GM19351 (cell line): Measurements from ENCODE around the gene ITPRIPL1.
A peak's percentile ranks its signal among the peaks of the same experiment; 100 is the strongest.
"Not testable (repeated sequence)": the region's sequence is repeated elsewhere in the genome, so short reads cannot be mapped to it uniquely, and the experiment has no call there.

Experiments used
- ATAC-seq: cut with Tn5 transposase; IDR thresholded peaks from one replicate; pipeline ENCODE4 v1.9.1; 2021; ENCODE audit warnings: mild to moderate bottlenecking, moderate library complexity; ENCODE audit not compliant: unreplicated experiment

Gene ITPRIPL1, protein sequence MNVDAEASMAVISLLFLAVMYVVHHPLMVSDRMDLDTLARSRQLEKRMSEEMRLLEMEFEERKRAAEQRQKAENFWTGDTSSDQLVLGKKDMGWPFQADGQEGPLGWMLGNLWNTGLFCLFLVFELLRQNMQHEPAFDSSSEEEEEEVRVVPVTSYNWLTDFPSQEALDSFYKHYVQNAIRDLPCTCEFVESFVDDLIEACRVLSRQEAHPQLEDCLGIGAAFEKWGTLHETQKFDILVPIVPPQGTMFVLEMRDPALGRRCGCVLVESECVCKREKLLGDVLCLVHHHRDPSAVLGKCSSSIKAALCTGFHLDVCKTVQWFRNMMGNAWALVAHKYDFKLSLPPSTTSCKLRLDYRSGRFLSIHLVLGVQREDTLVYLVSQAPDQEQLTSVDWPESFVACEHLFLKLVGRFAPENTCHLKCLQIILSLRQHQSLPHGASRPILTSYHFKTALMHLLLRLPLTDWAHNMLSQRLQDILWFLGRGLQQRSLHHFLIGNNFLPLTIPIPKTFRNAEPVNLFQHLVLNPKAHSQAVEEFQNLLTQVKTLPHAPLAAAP

DNA sequence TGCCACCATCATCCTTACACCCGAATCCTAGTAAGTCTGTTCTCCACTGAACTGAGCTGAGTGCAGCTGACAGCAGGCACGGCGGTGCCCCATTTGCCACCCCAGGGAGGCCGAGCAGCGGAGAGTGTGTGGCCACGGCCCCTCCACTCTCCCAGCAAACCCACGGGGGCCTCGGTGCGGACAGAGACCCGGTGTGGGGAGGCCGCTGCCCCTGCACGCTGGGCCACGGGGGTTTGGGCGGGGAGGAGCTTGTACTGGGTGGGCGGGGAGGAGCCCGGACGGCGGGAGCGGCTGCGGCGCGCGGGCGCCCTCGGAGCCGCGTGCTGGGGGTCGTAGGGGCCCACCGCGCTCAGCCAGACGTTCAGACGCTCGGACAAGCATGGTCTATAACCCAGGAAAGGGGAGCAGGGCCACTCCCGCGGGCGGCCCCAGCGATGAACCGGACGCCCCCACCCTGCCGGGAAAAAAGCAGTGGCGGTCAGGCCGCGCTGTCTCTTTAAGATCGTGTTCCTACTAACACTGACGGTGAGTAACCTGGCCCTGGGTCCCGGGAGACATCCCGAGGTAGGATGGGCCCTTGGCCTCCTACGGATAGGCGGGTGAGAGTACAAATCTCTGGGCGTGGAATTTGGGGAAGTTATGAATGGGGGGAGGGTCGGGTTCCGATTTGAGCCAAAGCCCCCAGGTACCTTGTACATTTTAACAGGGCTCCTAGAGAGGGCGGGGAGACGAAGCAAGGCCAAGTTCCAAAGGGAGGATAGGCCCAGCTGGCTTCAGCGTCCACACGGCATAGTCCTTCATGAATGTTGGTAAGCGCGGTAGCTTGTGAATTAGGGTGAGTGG lies at the start of gene ITPRIPL1:
ITPRIPL1 (plus strand) TSS at position 277 of the 843 bp plus-strand sequence; CDS start at position 800, 523 bp downstream.
- no peak for ATAC-seq

DNA sequence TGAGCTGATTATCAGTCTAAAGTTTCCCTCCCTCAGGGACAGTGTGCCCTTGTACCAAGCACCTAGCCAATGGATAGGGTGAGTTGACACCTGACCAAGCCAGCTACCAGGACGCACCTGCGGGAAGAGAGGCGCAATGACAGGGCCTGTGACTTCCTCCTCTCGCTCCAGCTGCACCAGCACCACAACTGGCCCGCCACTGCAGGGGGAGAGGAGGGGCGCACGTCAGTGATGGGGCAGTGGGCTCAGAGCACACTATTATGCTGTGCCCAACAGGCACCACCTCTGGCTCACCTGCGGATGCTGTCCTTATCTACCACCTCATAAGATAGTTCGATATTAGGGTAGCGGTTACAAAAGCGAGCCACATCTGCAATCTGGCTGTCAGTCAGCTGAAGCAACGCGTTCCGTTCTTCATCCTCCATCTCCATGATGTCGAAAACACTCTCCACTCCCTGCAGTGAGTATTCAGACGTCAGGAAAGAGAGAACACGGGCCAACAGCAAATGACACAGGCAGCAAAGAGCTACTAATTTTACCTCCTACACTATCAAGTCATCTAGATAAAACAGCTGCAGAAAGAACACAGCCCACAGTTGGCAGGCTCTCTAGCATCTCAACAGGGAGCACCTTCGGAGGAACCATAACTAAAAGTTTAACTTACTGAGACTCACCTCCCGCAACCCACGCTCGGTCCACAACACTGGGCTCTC lies 48.2 kb upstream of the ITPRIPL1 start:
- no peak for ATAC-seq

DNA sequence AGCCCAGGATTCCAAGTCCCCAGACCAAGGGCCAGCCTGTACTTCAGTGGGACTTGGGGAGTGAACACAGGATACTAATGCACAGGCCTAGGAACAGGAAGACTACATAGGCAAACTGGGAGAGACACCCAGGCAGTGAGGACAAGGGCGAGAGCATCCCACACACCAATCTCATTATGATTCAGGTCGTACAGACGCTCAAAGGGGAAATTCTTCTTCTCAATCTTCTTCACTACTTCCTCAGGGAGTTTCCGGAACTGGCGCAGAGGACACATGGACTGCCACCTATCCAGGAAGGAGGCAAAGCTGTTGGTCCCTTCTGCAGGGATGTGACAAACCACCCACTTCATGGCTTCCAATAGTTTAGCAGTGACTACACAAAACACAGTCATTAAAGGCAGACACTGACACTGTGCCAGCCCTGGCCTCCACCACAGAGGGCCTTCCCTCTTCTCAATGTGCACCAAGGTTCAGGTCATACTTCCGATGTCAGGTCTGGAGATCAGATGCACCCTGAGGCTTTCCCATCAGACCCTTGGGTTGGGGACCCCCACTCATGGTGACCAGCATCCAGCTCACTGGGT lies 37.8 kb upstream of the ITPRIPL1 start:
- no peak for ATAC-seq

DNA sequence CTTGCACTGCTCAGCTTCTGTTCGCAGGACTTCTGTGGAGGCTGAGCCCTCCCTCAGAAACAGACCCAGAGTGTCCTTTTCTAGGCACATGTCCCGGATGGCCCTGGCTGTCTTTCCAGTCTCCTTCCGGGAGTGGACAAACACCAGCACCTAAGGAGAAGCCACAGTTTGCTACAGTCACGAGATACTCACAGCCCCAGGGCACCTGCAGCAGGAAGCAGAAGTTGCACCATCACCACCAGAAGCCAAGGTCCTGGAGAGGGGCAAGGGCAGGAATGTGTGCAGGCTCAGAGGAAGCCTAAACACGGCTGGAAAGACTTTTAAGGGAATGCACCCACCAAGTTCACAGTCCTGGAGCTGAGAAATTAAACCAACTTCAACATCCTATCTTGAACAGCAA lies 33.4 kb upstream of the ITPRIPL1 start:
- ATAC-seq = no peak

DNA sequence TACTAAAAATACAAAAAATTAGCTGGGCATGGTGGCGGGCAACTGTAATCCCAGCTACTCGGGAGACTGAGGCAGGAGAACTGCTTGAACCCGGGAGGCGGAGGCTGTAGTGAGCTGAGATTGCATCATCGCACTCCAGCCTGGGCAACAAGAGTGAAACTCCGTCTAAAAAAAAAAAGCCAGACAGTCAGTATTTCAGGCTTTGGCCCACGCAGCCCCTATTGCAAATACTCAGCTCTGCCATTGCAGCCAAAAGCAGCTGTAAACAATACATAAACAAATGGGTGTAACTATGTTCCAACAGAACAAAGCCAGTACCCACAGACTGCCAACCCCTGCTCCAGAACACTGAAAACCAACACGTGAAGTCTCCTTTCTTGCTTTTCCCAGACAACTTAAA lies 30.8 kb upstream of the ITPRIPL1 start:
- not testable (repeated sequence) for ATAC-seq

DNA sequence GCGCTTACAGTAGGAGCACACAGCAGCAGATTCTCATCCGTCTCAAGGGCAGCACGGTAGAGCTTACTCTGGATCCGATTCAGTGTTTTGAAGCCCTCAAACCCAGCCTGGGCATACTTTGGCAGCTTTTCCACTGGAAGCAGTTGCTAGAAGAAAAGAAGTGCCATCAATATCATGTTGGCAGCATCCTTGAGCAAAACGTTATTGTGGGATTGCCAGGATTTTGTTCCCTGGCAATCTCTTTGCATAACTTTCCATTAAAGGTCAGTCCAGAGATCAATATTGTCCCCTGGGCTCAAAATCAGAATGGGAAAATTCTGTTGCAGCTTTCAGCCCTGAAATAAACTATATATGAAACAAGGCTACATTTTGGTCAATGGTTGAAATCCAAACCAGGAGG lies 28.2 kb upstream of the ITPRIPL1 start:
- no peak for ATAC-seq

DNA sequence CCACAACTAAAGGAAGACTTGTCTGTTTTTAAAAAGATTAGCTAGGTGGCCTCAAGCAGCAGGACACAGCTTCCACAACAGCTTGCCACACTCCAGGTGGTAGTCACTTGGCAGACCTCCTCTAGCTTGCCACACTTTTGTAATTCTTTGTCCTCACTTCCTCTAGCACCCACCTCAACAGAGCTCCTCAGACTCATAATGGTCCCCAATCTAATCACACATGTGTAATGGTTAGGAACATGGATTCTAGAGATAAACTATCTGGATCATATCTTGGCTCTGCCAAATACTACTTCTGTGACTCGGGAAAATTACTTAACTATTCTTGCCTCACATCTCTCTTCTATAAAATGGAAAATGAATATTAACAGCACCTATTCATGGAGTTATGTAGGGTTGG lies 23.3 kb upstream of the ITPRIPL1 start:
- ATAC-seq = no peak

DNA sequence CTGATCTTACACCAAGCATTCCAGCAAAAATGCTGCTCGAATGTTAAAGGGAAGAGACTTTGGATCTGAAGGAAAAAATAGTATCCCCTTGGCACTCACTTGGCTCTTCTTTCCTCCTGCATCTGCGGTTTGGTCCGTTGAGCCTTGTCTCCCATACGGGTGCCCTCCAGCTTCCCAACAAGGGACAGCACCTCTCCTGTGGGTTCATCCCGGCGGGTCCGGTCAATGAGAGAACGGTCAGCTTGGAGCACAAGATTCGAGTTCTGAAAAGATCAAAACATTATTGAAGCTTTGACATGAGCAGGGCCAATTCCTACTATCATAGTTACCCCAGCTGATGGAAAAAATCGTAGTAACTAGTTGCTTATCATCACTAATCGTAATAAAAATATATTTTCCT lies 20.5 kb upstream of the ITPRIPL1 start:
- ATAC-seq = no peak

DNA sequence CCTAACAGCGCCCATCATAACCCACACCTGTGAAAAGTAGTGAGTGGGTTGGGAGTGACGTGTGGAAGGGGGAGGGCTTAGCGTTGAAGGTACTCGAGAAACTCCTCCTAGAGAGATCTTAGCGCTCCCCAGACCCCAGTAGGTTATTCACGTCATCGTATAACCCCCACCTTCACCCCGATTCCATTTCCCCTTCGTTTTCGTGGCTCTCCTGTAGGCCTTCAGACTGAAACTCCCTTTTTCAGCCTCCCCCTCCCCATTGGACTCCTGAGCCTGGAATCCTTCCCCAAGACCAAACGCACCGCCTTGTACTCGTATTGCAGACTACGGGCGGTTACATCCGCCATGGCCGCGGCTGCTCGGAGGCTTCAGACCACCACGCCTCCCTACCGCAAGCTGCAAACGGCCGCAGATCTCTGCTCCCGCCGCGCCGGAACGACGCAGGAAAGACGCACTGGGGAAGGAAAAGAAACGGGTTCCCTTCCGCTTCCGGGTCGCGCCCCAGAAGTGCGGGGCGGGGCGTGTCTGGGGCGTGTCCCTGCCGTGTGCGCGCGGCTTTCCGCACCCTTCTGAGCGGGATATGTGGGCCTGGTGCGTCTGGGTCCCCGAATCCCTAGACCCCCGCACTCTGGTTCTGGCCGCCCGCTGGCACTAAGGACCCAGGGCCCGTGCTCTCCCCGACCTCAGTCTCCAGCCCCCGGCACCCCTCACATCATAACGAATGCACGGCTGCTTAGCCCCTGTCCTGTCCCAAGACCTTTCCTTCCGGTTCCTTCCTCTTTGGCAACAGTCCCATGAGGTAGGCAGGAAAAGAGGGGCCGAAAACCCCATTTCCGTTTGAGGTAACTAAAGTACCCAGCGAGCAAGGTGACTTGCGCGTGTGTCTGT lies 19.8 kb upstream of the ITPRIPL1 start, which contains the start of gene SNRNP200:
SNRNP200 (minus strand) TSS at position 456 of the 888 bp plus-strand sequence; CDS start at position 347, 109 bp downstream.
- peak; percentile 94 for ATAC-seq

DNA sequence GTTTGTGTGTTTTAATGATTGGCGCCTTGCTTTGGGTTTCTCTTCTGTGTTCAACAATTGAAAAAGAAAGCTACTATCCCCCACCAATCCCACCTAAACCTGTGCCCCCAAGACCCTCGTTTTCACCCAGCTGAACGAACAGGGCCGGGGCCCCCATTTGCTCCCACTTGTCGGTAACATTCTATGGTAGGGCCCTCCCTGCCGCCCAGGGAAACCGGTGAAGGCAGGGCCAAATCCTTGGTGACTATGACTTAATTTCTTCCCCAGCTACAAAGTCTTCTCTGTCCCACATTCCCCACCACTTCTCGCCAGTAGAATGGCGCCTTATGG lies 19.2 kb upstream of the ITPRIPL1 start:
- no peak for ATAC-seq

DNA sequence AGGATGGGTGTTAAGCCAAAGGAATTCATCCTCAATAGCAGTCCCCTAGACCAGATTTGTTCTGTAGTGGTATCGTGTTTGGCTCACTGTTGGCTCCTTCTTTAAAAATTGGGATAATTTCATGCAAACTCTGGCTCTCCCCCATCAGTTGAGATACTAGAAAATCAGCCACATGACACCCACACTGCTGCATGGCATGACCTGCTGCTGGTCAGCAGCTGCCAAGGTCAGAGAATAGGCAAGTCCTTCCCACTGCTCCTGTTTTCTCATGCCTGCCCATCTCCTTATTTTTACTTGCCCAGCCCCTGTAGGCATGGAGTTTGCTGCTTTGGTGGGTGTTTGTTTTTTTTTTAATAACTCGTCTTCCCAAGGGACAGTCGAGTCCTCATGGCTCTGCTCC lies 18.7 kb upstream of the ITPRIPL1 start:
- no peak for ATAC-seq

DNA sequence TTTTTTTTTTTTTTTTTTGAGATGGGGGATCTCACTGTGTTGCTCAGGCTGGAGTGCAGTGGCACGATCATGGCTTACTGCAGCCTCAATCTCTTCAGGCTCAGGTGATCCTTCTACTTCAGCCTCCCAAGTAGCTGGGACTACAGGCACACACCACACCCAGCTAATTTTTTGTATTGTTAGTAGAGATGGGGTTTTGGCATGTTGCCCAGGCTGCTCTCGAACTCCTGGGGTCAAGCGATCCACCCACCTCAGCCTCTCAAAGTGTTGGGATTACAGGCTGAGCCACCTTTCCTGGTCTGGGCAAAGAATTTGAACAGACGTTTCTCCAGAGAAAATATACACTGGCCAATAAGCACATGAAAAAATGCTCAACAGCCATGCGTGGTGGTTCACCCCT lies 16.9 kb upstream of the ITPRIPL1 start:
- ATAC-seq = no peak

DNA sequence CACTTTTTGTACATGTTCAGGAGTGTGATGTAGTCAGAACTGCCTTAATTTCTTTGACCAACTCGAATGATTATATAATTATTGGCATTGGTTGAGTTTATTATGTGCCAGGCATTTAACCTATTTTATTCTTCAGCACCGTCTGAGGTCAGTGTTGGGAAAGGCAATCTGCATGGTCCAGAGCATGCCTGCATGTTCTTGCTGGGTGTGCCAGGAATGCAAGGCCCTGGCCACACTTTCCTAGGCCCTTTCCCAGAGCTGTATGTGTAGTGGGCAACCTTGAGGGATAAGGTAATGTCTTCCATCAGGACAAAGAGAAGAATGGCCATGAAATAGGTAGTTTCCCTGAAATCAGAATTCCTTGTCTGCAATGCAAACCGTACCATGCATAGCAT lies 10.1 kb upstream of the ITPRIPL1 start:
- ATAC-seq = no peak

DNA sequence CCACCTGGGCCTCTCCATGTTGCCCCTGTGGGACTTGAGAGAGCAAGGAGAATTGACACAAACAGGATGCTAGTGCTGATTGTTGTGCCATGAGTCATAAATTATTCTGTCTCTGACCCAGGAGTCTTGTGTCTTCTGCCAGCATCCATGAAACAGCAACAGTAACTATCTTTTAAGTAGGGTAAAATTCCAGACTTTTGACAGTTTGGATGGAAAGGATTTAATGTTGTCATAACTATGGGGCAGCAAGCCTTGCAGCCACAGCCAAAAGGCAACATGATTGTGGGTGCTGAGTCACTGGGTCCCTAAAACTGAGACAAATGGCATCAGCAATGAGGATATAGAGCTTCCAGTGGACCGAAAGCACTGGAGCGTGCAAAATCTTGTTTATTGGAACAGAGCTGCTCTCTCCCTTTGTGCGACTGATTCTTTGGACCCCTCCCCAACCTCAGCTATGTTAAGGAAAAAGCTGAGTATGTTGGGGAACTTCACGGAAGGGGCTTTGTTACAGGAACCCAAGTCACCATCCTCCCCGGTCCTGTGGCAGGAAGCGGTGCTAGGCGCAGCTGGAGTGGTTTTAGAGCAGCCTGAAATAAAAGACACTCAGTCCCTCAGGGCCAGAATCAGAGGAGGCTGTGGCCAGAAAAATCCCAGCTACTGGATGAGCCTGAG lies 9.6 kb upstream of the ITPRIPL1 start:
- ATAC-seq = no peak

DNA sequence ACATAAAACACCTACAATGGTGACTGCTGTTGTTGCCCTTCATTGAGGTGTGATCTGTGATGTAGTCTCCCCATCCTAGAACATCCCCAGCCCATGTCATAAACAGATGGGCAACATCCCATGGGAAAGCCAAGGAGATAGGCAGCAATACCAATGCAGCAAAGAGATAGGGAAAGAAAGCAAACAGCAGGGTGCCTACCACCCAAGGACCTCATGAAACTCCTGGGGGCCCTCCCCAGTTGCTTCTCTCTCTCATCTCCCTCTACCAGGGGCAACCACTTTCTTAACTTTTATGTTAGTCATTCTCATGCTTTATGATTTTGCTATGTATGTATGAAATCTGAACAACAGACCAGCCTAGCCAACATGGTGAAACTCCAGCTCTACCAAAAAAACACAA lies 8.1 kb upstream of the ITPRIPL1 start:
- no peak for ATAC-seq

DNA sequence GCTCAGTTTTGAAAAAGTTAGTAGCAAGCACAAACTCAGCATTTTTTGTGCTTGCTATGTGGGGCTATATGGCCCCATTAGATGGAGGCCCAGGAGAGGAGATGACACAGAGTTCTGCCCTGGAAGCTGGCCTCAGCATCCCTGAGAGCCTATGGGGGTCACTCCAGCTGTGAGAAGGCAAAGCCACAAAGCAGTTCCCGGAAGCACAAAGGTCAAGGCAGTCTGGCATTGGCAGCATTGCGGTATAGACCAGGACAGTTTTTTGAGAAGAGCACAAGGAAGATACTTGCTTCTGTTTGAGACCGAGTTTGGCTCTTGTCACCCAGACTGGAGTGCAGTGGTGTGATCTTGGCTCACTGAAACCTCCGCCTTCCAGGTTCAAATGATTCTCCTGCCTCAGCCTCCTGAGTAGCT lies 7.5 kb upstream of the ITPRIPL1 start:
- ATAC-seq = no peak

DNA sequence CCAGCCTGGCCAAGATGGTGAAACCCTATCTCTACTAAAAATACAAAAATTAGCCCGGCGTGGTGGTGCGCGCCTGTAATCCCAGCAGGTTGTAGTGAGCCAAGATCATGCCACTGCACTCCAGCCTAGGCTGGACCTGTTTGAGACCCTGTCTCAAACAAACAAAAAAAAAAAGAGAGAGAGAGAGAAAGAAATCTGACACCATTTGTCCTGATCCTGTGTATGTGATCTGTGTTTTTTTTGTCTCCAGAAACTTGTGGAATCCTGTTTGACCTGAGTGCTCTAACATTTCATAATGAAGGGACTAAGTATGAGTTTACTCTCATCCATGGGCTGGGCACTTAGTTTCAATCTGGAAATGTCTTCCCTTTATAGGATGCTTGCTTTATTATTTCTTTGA lies 6.4 kb upstream of the ITPRIPL1 start:
- no peak for ATAC-seq

DNA sequence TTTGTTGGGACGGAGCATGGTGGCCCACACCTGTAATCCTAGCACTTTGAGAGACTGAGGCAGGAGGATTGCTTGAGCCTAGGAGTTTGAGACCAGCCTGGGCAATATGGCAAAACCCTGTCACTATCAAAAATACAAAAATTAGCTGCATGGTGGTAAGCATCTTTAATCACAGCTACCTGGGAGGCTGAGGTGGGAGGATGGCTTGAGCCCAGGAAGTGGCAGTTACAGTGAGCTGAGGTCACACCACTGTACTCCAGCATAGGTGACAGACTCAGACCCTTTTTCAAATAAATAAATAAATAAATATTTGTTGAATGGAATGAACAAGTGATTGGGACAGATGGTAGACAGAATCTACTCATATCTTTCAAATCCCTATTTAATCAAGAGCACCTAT lies 5.7 kb upstream of the ITPRIPL1 start:
- ATAC-seq = no peak

DNA sequence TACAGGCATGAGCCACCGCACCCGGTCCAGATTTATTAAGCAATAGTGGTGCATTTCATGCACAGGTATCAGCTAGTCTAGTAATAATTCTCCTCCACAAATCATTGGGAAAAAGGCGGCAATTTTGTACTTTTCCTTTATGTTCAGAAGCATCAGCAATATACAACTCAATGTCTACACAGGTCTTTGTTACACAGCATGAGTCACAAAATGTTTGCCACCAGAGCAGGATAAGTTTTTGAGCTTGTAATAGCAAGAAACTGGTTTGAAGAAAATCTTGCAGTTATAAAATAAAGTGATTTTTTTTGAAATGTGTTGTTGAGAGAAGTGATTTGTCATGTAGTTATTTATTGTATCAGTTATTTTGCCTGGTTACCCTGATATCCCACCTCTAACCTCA lies 4.8 kb upstream of the ITPRIPL1 start:
- no peak for ATAC-seq
